ENCODE data around the gene RPUSD2.
"Not testable (repeated sequence)": the region's sequence is repeated elsewhere in the genome, so short reads cannot be mapped to it uniquely, and the experiment has no call there.

RPUSD2 gene

DNA sequence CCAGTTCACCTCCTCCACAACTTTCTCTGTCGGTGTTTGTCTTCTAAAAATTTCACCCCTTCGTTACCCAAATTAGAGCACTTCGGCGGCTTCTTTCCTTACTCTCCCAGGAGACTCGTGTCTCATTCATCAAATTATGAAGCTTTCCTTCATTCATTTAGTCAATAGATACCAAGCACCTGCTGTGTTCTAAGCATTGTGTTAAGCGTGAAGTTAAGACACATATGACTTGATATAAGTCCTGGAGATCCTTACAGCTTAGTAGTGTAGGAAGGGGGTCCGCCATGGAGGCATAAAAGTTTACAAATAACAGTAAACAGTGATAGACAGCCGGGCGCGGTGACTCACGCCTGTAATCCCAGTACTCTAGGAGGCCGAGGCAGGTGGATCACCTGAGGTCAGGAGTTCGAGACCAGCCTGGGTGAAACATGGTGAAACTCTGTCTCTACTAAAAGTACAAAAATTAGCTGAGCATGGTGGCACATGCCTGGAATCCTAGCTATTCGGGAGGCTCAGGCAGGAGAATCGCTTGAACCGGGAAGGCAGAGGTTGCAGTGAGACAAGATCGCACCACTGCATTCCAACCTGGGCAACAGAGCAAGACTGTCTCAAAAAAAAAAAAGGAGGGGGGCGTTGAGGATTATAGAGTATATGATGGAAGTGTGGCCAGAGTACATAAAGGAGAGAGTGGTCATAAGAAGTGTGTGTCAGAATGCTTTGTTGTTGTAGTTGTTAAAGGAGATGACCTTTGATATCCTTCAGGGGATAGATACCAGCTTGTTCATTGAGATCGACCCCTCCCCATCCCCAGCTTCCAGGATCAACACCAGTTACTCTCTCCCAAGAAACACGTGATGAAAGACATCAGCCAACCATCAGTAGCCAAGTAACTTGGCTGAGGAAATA is 3.5 kb upstream of the RPUSD2 start:
- DNase-seq (ENCODE audit: extremely low read depth, low read depth) = no peak
- TF ChIP-seq CTCF (IDR thresholded peaks at IDR 0.05; ENCODE audit: low read depth, low read length) = no peak

- no peak for DNase-seq (ENCODE audit: extremely low read depth, low read depth)
Observed at GRCh38 chr15:40567111-40567510, 2.0 kb upstream of the RPUSD2 start.

DNA sequence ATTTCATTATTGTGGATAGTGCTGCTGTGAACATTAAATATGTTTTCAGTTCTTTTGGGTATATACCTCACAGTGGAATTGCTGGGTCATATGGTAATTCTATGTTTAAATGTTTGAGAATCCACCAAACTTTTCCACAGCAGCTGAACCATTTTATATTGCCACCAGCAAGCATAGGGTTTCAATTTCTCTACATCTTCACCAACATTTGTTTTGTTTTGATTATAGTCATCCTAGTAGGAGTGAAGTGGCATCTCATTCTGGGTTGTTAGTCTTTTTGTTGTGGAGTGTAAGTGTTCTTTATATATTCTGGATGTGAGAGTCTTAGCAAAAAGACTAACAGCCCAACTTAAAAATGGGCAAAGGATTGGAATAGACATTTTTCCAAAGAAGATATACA is 6.0 kb downstream of the RPUSD2 start:
- no peak for DNase-seq (ENCODE audit: extremely low read depth, low read depth)
- no peak for TF ChIP-seq CTCF (IDR thresholded peaks at IDR 0.05; ENCODE audit: low read depth, low read length)

More at GRCh38 chr15:40567111-40567510, 2.0 kb upstream of the RPUSD2 start:
- TF ChIP-seq CTCF (IDR thresholded peaks at IDR 0.05; ENCODE audit: low read depth, low read length) = no peak

GRCh38 chr15:40576914-40577313 is 7.8 kb downstream of the RPUSD2 start:
- not testable (repeated sequence) for DNase-seq (ENCODE audit: extremely low read depth, low read depth)

DNA sequence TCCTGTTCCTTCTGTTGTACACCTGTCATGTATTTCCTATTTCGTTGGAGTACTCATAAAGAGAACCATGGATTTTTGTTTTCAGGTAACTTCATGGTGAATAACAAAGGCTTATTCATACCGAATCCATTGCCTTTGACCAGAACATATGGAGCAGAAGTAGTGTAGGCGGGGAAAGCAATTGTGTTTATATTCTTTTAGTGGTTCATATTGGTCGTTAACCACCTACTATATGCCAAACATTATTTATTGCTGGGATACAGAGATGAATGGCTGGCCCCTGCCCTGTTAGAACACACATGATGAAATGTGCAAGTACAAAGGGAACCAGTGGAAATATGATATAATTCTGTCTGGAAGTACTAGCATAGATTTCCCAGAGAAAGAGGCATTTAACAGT is 9.8 kb downstream of the RPUSD2 start:
- TF ChIP-seq CTCF (IDR thresholded peaks at IDR 0.05; ENCODE audit: low read depth, low read length) = no peak
- DNase-seq (ENCODE audit: extremely low read depth, low read depth) = no peak

DNA sequence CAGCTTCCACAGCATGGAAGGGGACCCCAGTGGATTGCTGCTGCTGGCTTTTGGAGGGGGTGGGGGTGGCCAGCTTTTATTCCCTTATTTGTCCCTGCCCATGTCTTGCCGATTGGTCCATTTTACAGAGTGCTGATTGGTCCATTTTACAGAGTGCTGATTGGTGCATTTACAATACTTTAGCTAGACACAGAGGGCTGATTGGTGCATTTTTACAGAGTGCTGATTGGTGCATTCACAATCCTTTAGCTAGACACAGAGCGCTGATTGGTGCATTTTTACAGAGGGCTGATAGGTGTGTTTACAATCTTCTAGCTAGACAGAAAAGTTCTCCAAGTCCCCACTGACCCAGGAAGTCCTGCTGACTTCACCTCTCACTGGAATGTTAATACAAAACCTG is 12.7 kb downstream of the RPUSD2 start:
- not testable (repeated sequence) for DNase-seq (ENCODE audit: extremely low read depth, low read depth)

- TF ChIP-seq CTCF (IDR thresholded peaks at IDR 0.05; ENCODE audit: low read depth, low read length) = no peak
- DNase-seq (ENCODE audit: extremely low read depth, low read depth) = no peak
Observed at GRCh38 chr15:40582726-40583246, 13.7 kb downstream of the RPUSD2 start.

DNA sequence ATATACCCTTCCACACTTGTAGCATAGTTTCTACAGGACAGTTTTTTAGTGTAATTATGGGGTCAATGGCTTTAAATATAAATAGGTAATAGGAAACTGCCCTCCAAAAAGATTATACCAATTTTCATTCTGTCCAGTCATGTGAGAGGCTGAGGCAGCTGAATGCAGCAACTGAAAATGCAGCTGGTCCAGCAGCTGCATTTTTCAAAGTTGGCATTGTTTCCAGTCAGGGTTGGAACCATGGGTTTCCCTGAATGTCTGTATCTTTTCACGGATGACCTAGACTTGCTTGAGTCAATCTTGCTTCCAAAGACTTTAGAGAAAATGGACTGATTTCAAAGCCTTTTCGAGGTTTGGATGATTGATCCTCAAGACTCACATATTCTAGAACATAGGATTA is 15.1 kb downstream of the RPUSD2 start:
- no peak for TF ChIP-seq CTCF (IDR thresholded peaks at IDR 0.05; ENCODE audit: low read depth, low read length)
- DNase-seq (ENCODE audit: extremely low read depth, low read depth) = no peak
